A375 (cell line): ENCODE data around the gene CPNE6. TPM values are rescaled to one million over a fixed set of nuclear protein-coding genes. Genes with fewer than 3 reads are reported as not detected.

ENCODE experiments used
- total RNA-seq: library from RNA; depleted of rRNA; stranded (reverse); fragments of >200 nt; shearing (Covaris generic); gene quantifications from 2 replicates; pipeline ENCODE4 v1.2.3, GENCODE V29; 2014; rRNA removed

Gene CPNE6
- total RNA-seq: not detected in 2 replicates

DNA sequence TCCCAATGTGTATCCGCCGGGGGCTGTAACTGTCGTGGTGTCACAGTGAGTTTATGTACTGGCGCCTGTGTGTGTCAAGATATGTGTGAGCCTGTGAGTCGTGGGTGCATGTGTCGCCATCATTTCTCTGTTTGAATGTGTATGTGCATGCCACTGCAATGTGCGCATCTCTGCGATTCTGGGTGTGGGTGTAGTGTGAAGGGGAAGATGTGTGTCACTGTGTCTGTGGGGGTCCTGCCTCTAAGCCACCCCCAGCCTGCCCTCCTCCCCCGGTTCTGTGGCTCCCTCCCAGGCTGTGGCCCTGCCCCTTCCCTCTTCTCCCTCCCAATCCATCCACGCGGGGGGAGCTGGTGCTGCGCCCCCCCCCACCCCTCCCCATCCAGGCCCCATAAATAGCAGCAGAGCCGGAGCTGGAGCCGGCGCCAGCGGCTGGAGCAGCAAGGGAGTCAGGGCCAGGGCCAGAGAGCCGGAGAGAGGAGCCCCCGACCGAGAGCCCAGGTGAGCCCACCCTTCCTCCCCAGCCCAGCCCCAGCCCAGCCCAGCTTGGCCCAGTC lies at the start of gene CPNE6:
CPNE6 (plus strand) TSS at position 419 of the 554 bp plus-strand sequence. CDS start 1,375 bp downstream, outside the sequence.

DNA sequence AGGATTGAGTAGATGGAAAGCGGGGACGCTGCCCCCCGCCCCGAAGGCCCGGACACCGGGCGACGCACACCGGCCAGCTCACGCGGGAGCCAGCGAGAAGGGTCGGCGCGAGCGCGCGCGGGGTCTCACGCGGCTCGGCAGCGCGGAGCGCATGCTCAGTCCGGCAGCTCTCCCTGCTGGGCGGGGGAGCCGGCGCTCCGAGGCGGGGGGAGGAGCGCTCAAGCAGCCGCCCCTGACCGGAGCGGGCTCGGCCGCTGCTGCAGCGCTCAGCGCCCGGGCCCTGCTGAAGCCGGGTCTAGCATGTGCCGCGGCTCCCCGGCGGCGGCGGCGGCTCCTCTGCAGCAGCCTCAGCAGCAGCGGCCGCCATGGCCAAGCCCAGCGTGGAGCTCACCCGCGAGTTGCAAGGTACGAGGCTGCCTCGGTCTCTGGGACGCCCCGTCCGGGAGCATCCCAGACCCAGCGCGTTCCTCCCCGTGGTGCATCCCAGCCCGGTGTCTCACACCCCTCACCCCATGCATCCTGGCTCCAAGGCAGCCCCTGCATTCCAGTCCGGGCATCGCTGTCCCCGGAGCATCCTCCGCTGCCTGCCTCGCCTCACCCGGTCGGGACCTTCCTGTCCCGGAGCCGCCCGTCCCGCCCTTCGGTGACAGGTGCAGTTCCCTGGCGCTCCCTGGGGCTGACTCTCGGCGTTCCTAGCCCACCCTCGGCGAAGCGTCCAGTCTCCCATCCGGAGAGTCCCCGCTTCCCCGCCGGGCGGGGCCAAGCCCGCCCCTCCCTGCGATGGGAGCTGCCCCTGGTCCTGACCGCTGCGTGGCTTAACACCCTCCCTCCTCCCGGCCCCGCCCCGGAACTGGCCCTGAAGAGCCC lies 19.3 kb upstream of the CPNE6 start, which contains the start of gene CARMIL3:
CARMIL3 (plus strand) TSS at position 221 of the 867 bp plus-strand sequence; CDS start at position 366, 145 bp downstream.

DNA sequence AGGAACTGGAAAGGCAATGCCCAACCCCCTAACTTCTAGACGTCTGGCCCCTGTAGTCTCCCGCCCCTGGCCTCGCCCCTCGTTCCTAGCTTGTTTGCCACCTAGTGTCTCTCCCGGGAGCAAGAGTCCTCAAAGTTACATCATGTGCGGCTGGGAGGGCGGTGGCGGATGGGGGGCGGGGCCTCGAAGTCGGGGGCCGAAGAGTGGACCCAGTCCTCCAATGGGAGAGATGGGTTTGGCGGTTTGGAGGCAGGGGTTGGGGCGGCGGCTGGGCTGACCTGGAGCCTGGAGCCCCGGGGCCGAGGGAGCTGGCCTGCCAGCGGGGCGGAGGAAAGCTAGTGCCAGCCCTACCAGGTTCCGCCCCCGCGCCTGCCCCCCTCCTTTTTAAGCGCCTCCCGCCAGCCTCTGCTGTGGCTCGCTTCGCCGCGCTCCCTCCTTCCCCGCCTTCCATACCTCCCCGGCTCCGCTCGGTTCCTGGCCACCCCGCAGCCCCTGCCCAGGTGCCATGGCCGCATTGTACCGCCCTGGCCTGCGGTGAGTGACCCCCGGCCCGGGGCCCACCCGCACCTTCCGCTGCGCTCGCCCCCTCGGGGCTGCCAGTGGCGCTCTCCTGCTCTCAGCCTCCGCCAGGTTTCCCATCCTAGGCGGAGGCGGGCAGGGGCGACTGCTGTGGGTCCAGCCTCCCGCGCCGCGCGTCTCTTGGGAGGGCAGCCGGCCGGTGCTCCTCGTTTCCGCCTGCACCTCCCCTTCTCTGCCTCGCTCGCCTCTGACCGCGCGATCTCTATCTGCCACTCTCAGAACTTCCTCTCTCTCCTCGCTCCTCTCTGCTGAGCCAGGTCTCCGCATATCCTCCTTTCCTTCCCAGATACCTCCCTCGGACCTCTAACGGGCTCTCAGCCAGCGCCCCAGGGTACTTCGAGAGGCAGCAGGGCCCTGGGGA lies 22.8 kb downstream of the CPNE6 start, which contains the start of gene PCK2:
PCK2 (plus strand) TSS at position 411 of the 940 bp plus-strand sequence; CDS start at position 506, 95 bp downstream.

DNA sequence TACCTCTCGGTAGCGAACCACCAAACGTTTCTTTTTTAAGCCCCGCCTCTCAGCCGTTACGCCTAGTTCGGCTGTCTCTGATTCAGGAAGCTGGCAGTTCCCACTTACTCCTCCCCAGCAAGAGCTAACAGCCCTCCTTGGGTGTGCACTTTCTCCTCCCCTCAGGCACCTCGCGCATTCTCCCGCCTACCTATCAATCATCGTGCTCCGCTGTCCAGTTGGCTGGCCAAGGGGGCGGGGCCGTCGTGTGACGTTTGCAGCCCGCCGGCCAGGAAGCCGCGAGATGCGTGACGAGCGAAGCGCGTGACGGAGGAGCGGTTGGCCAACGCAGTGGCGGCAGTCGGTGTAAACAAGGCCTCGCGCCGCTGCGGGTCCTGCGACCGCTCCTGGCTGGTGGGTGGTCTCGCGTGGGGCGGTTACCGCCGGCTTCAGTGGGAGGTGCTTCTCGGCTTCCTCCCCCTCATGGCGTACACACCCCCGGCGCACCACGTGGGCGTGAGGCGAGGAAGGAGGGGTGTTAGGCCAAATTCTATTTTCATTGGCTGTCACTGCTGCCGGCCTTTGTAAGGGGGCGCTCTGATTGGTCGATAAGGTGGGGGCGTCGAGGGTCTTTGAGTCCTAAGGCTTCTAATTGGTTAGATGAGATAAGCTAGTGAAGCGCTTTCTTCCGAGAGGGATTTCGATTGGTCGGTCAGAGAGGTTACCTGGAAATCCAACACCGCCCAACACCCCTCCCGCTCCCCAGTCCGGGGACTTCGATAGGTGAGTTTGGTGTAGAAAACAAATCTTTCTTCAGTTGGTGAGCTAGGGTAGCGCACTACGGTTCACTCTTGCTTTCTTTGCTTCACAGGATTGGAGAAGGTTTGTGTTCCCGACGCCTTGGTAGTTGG lies 43.4 kb downstream of the CPNE6 start, which contains the start of the genes DCAF11 and NRL:
DCAF11 (plus strand) TSS at position 246 of the 890 bp plus-strand sequence. CDS start 818 bp downstream, outside the sequence.
NRL (minus strand) TSS at position 418 of the 890 bp plus-strand sequence. CDS start 32,101 bp downstream, outside the sequence.

Other genes with a start within 250 kb of the CPNE6 start
- 40.2 and 48.0 TPM in 2 replicates for gene DHRS4, start 117.8 kb upstream of the CPNE6 start, total RNA-seq
- gene DHRS4L2, start 82.6 kb upstream of the CPNE6 start, total RNA-seq: 20.4 and 23.5 TPM in 2 replicates
- 0.34 and 0.41 TPM in 2 replicates for gene CARMIL3, start 19.6 kb upstream of the CPNE6 start, total RNA-seq
- gene PCK2, start 22.7 kb downstream of the CPNE6 start, total RNA-seq: 50.4 and 54.3 TPM in 2 replicates
- 53.4 and 55.0 TPM in 2 replicates for gene DCAF11, start 43.2 kb downstream of the CPNE6 start, total RNA-seq
- gene NRL, start 43.4 kb downstream of the CPNE6 start, total RNA-seq: 0.94 and 2.0 TPM in 2 replicates
- 0.37 TPM in 1 of 2 replicates, not detected in the other for gene FITM1, start 59.1 kb downstream of the CPNE6 start, total RNA-seq
- gene PSME1, start 64.6 kb downstream of the CPNE6 start, total RNA-seq: 156 and 194 TPM in 2 replicates
- gene EMC9, start 70.0 kb downstream of the CPNE6 start, total RNA-seq: 23.3 and 33.3 TPM in 2 replicates
- gene PSME2, start 75.0 kb downstream of the CPNE6 start, total RNA-seq: 207 and 210 TPM in 2 replicates
- 66.8 and 79.3 TPM in 2 replicates for gene RNF31, start 75.9 kb downstream of the CPNE6 start, total RNA-seq
- gene IRF9, start 89.7 kb downstream of the CPNE6 start, total RNA-seq: 9.2 and 18.5 TPM in 2 replicates
- gene REC8, start 100.5 kb downstream of the CPNE6 start, total RNA-seq: 1.2 and 3.3 TPM in 2 replicates
- 129 and 134 TPM in 2 replicates for gene IPO4, start 117.3 kb downstream of the CPNE6 start, total RNA-seq
- gene TM9SF1, start 123.9 kb downstream of the CPNE6 start, total RNA-seq: 35.1 and 37.9 TPM in 2 replicates
- not detected in 2 replicates for gene TSSK4, start 134.1 kb downstream of the CPNE6 start, total RNA-seq
- gene CHMP4A, start 141.9 kb downstream of the CPNE6 start, total RNA-seq: 40.5 and 45.6 TPM in 2 replicates
- 13.8 and 20.6 TPM in 2 replicates for gene MDP1, start 144.5 kb downstream of the CPNE6 start, total RNA-seq
- 247 and 277 TPM in 2 replicates for gene NEDD8, start 160.8 kb downstream of the CPNE6 start, total RNA-seq
- gene GMPR2, start 161.4 kb downstream of the CPNE6 start, total RNA-seq: 57.2 and 66.8 TPM in 2 replicates
- 27.6 and 27.8 TPM in 2 replicates for gene TINF2, start 171.1 kb downstream of the CPNE6 start, total RNA-seq
- gene TGM1, start 191.6 kb downstream of the CPNE6 start, total RNA-seq: 0.49 and 1.1 TPM in 2 replicates
- 30.0 and 35.3 TPM in 2 replicates for gene RABGGTA, start 200.0 kb downstream of the CPNE6 start, total RNA-seq
- 7.5 and 8.2 TPM in 2 replicates for gene DHRS1, start 228.2 kb downstream of the CPNE6 start, total RNA-seq
- 14.6 and 22.7 TPM in 2 replicates for gene NOP9, start 228.3 kb downstream of the CPNE6 start, total RNA-seq
- not detected in 2 replicates for gene CIDEB, start 236.4 kb downstream of the CPNE6 start, total RNA-seq
- 11.0 and 14.6 TPM in 2 replicates for gene LTB4R2, start 238.6 kb downstream of the CPNE6 start, total RNA-seq
- gene LTB4R, start 239.9 kb downstream of the CPNE6 start, total RNA-seq: 10.5 and 15.5 TPM in 2 replicates